ENCODE data around the gene NBL1. TPM values are rescaled to one million over a fixed set of nuclear protein-coding genes. Genes with fewer than 3 reads are reported as not detected.

Gene NBL1
- total and polyA plus RNA-seq, 8 donors, result 63.2 to 257 (median 101) TPM

DNA sequence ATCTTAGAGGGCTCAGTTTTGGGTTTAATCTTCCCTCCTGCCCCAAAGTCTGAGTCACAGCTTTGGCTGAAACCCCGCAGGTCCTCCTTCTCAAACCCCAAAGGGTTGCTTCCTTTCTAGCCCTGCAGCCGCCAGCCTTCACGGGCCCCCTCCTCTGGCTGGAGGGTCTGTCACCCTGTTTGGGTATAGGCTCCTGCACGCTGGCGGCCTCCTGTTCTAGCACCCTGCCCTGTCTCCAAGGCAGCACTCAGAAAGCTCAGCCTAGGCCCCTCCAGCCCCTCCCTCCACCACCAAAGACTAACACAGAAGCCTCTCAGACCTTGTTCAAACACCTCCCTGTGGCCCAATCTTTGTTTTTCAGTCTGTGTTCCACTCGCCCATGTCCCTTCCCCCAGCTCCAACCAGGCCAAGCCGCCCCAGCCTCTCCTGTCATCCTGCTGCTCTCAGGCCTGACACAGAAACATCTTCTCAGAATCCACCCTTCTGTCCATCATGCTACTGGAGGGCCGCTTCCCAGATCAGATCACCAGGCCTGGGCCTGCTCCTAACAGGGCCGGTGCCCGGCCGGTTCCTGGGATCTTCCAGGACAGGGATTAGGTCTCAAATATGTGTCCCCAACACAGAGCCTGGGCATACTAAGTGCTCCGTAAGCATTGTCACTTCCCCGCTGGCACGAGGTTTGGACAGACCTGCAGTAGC lies 56.1 kb downstream of the NBL1 start:
- no peak overlapping the region for H3K27ac ChIP-seq
- H3K9me3 ChIP-seq, result no peaks in the 10 kb centered on the region
- H3K36me3 ChIP-seq, result peaks cover 8 to 64% (median 54%) of the 10 kb centered on the region in 4 donors
- no peak for DNase-seq
- H3K4me3 ChIP-seq, result no peak overlapping the region
- intact Hi-C loops (cut with DNase I; ENCODE audit: low total_unique reads), result no loop called here
- peaks cover 4 to 10% (median 7%) of the 10 kb centered on the region in 4 donors for H3K4me1 ChIP-seq
- no peaks in the 10 kb centered on the region for H3K27me3 ChIP-seq
- TF ChIP-seq EP300 (IDR thresholded peaks at IDR 0.05) (no peak), POLR2AphosphoS5 (IDR thresholded peaks at IDR 0.05) (no peak), POLR2A (IDR thresholded peaks at IDR 0.05) (no peak)
- TF ChIP-seq, protein P1, sequence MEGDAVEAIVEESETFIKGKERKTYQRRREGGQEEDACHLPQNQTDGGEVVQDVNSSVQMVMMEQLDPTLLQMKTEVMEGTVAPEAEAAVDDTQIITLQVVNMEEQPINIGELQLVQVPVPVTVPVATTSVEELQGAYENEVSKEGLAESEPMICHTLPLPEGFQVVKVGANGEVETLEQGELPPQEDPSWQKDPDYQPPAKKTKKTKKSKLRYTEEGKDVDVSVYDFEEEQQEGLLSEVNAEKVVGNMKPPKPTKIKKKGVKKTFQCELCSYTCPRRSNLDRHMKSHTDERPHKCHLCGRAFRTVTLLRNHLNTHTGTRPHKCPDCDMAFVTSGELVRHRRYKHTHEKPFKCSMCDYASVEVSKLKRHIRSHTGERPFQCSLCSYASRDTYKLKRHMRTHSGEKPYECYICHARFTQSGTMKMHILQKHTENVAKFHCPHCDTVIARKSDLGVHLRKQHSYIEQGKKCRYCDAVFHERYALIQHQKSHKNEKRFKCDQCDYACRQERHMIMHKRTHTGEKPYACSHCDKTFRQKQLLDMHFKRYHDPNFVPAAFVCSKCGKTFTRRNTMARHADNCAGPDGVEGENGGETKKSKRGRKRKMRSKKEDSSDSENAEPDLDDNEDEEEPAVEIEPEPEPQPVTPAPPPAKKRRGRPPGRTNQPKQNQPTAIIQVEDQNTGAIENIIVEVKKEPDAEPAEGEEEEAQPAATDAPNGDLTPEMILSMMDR (IDR thresholded peaks at IDR 0.05), result no peak
- 91 to 96% (median 95%) methylated on average over 14 of the region's 14 CpGs for WGBS, 5 donors

DNA sequence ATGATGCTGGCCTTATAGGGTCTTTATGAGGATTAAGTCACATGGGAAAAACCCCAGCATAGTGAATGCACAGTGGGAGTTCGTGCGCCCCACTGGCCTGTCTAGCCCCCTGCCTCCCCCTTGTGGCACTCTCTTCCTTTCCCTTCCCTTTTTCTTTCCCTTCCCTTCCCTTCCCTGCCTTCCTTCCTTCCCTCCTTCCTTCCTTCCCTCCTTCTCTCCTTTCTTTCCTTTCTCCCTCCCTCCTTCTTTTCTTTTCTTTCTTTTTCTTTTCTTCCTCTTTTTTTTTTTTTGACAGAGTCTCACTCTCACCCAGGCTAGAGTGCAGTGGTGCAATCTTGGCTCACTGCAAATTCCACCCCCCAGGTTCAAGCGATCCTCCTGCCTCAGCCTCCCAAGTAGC lies 59.2 kb downstream of the NBL1 start:
- Histone ChIP-seq H3K27me3 (no peaks in the 10 kb centered on the region), H3K27ac (no peak overlapping the region), H3K4me3 (no peak overlapping the region), H3K4me1 (peaks cover 4 to 10% (median 7%) of the 10 kb centered on the region in 4 donors), H3K9me3 (no peaks in the 10 kb centered on the region), H3K36me3 (peaks cover 8 to 49% (median 43%) of the 10 kb centered on the region in 4 donors)
- intact Hi-C loops (cut with DNase I; ENCODE audit: low total_unique reads), result no loop called here
- DNase-seq, result no peak
- WGBS, 5 donors, result 89 to 93% (median 91%) methylated on average over 3 of the region's 3 CpGs
- no peak for TF ChIP-seq POLR2A (IDR thresholded peaks at IDR 0.05)
- TF ChIP-seq, protein P1 (IDR thresholded peaks at IDR 0.05), result no peak
- TF ChIP-seq EP300 (IDR thresholded peaks at IDR 0.05), result no peak
- TF ChIP-seq POLR2AphosphoS5 (IDR thresholded peaks at IDR 0.05), result no peak

DNA sequence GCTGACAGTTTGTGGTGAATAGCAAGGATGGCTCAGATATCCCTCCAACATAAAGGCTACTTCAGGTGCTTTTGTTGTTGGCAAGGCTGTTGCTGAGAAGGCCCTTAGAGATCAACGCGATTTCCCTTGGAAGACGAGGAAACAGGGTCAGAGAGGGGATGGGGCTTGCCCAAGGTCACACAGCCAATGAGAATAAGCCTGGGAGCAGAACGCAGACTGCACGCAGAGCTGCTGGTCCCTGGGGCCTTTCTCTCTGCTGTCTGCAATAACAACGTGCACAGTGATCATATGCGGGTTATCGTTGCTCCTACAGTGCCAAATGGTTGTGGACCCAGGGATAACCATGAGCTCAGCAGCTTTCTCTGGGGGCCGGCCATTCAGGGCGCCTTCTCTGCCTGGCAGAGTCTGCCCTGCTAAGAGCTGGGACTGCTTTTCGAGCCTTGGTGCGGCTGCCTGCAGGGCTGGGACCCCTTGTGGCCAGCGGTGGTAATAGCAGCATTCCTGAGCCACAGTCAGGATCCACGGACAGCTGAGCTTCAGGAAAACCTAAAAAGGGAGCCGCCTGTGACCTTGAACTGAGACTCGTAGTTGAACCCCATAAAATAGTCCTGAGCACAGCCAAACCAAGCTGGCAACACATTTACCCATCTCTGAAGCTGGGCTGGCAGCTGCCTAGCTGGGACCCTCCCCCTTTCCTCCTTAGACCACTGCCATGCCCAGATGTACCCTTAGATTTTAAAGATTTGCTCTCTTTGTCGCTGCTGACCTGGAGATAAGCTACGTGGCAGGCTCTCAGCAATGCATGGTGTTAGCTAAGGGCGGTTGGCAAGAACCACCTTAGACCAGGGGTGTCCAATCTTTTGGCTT lies 60.4 kb downstream of the NBL1 start:
- peaks cover 8 to 43% (median 36%) of the 10 kb centered on the region in 4 donors for H3K36me3 ChIP-seq
- TF ChIP-seq EP300 (IDR thresholded peaks at IDR 0.05) (no peak), POLR2AphosphoS5 (IDR thresholded peaks at IDR 0.05) (no peak), POLR2A (IDR thresholded peaks at IDR 0.05) (no peak)
- TF ChIP-seq, protein P1 (IDR thresholded peaks at IDR 0.05), result peak in 5 of 7 experiments; percentile 63 to 93 (median 91)
- no peaks in the 10 kb centered on the region for H3K27me3 ChIP-seq
- no peak overlapping the region for H3K27ac ChIP-seq
- peak; percentile 70 to 88 for DNase-seq
- 28 to 38% (median 29%) methylated on average over 14 to 19 of the region's 19 CpGs for WGBS, 5 donors
- intact Hi-C loops (cut with DNase I; ENCODE audit: low total_unique reads), result no loop called here
- no peaks in the 10 kb centered on the region for H3K9me3 ChIP-seq
- H3K4me3 ChIP-seq, result no peak overlapping the region
- H3K4me1 ChIP-seq, result peaks cover 4 to 10% (median 7%) of the 10 kb centered on the region in 4 donors

DNA sequence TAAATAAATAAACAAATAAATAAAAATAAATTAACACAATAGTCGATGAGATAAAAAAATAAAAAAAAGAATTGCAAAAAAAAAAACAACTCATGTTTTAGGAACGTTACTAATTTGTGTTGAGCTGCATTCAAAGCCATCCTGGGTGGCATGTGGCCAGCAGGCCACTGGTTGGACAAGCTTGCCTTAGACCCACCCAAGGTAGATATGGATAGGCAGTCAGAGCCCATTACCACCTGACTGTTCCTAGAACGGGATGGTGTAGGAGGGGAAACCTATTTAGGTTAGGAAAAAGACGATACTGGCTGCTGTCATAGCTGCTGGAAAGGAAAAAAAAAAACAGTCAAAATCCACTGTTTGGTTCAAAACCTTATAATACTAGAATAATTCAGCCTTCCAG lies 61.4 kb downstream of the NBL1 start:
- Histone ChIP-seq H3K27ac (no peak overlapping the region), H3K4me3 (no peak overlapping the region), H3K36me3 (peaks cover 7 to 36% (median 28%) of the 10 kb centered on the region in 4 donors), H3K27me3 (no peaks in the 10 kb centered on the region), H3K9me3 (no peaks in the 10 kb centered on the region), H3K4me1 (peaks cover 4 to 10% (median 7%) of the 10 kb centered on the region in 4 donors)
- intact Hi-C loops (cut with DNase I; ENCODE audit: low total_unique reads), result no loop called here
- DNase-seq, result no peak
- no peak for TF ChIP-seq POLR2A (IDR thresholded peaks at IDR 0.05)
- no peak for TF ChIP-seq POLR2AphosphoS5 (IDR thresholded peaks at IDR 0.05)
- TF ChIP-seq, protein P1 (IDR thresholded peaks at IDR 0.05), result no peak
- no peak for TF ChIP-seq EP300 (IDR thresholded peaks at IDR 0.05)
- 77 to 85% (median 81%) methylated on average over 4 of the region's 4 CpGs for WGBS, 5 donors
